Mononuclear cell (primary cell): ENCODE data around the gene C22orf23. TPM values are rescaled to one million over a fixed set of nuclear protein-coding genes. Genes with fewer than 3 reads are reported as not detected.
"Not testable (repeated sequence)": the region's sequence is repeated elsewhere in the genome, so short reads cannot be mapped to it uniquely, and the experiment has no call there.

Experiments used
- H3K27me3 ChIP-seq: 2 replicates; pipeline ENCODE4 v1.6.0; 2011; ENCODE audit warnings: low read length, control low read depth; ENCODE audit not compliant: insufficient read depth
- H3K4me1 ChIP-seq: 2 replicates; pipeline ENCODE4 v1.5.1; 2011; ENCODE audit warnings: mild to moderate bottlenecking, low read length, control low read depth; ENCODE audit not compliant: insufficient read depth
- H3K4me3 ChIP-seq: 2 replicates; pipeline ENCODE4 v1.5.1; 2011; ENCODE audit warnings: mild to moderate bottlenecking, low read length, moderate library complexity
- H3K9me3 ChIP-seq: 2 replicates; pipeline ENCODE4 v1.5.1; 2011; ENCODE audit warnings: low read depth, mild to moderate bottlenecking, control low read depth, low read length
- total RNA-seq: library from RNA; depleted of rRNA; stranded (reverse); fragments of >200 nt; gene quantifications from one replicate; pipeline ENCODE4 v1.2.3, GENCODE V29; 2012

The C22orf23 gene
- total RNA-seq, 1 donor = not detected

- not testable (repeated sequence) for H3K4me3 ChIP-seq, H3K4me1 ChIP-seq, H3K27me3 ChIP-seq, H3K9me3 ChIP-seq
Observed at GRCh38 chr22:37947142-37947795, 6.1 kb downstream of the C22orf23 start.

- not testable (repeated sequence) for H3K27me3 ChIP-seq, H3K9me3 ChIP-seq, H3K4me3 ChIP-seq, H3K4me1 ChIP-seq
Observed at GRCh38 chr22:37944423-37944822, 9.0 kb downstream of the C22orf23 start.

GRCh38 chr22:37943825-37944198, 9.6 kb downstream of the C22orf23 start:
- Histone ChIP-seq H3K27me3 (no peaks in the 10 kb centered on the region), H3K4me3 (no peak overlapping the region), H3K4me1 (no peaks in the 10 kb centered on the region), H3K9me3 (no peaks in the 10 kb centered on the region)

- Histone ChIP-seq H3K4me1 (no peaks in the 10 kb centered on the region), H3K4me3 (no peak overlapping the region), H3K27me3 (no peaks in the 10 kb centered on the region), H3K9me3 (no peaks in the 10 kb centered on the region)
Observed at GRCh38 chr22:37943136-37943824, 10.1 kb downstream of the C22orf23 start.

- H3K4me1 ChIP-seq = no peaks in the 10 kb centered on the region
- no peaks in the 10 kb centered on the region for H3K9me3 ChIP-seq
- H3K27me3 ChIP-seq = no peaks in the 10 kb centered on the region
- H3K4me3 ChIP-seq = no peak overlapping the region
Observed at GRCh38 chr22:37942133-37942532, 11.3 kb downstream of the C22orf23 start.

GRCh38 chr22:37940698-37941376, 12.6 kb downstream of the C22orf23 start:
- Histone ChIP-seq H3K9me3 (no peaks in the 10 kb centered on the region), H3K4me3 (no peak overlapping the region), H3K4me1 (no peaks in the 10 kb centered on the region), H3K27me3 (no peaks in the 10 kb centered on the region)

- H3K4me3 ChIP-seq = no peak overlapping the region
- peaks cover 9% of the 10 kb centered on the region for H3K4me1 ChIP-seq
- H3K27me3 ChIP-seq = no peaks in the 10 kb centered on the region
- H3K9me3 ChIP-seq = no peaks in the 10 kb centered on the region
Observed at GRCh38 chr22:37933711-37934376, 19.6 kb downstream of the C22orf23 start.

- peaks cover 9% of the 10 kb centered on the region for H3K4me1 ChIP-seq
- H3K27me3 ChIP-seq = no peaks in the 10 kb centered on the region
- H3K9me3 ChIP-seq = no peaks in the 10 kb centered on the region
- no peak overlapping the region for H3K4me3 ChIP-seq
Observed at GRCh38 chr22:37932821-37933578, 20.4 kb downstream of the C22orf23 start.

- Histone ChIP-seq H3K4me3 (no peak overlapping the region), H3K4me1 (peaks cover 9% of the 10 kb centered on the region), H3K27me3 (no peaks in the 10 kb centered on the region), H3K9me3 (no peaks in the 10 kb centered on the region)
Observed at GRCh38 chr22:37932401-37932800, 21.0 kb downstream of the C22orf23 start.

- no peaks in the 10 kb centered on the region for H3K9me3 ChIP-seq
- H3K4me3 ChIP-seq = no peak overlapping the region
- peaks cover 9% of the 10 kb centered on the region for H3K4me1 ChIP-seq
- no peaks in the 10 kb centered on the region for H3K27me3 ChIP-seq
Observed at GRCh38 chr22:37931893-37932389, 21.5 kb downstream of the C22orf23 start.

GRCh38 chr22:37930952-37931440, 22.4 kb downstream of the C22orf23 start:
- H3K4me3 ChIP-seq = no peak overlapping the region
- H3K9me3 ChIP-seq = no peaks in the 10 kb centered on the region
- H3K27me3 ChIP-seq = no peaks in the 10 kb centered on the region
- H3K4me1 ChIP-seq = peaks cover 9% of the 10 kb centered on the region

GRCh38 chr22:37930270-37930951, 23.0 kb downstream of the C22orf23 start:
- Histone ChIP-seq H3K4me1 (peaks cover 9% of the 10 kb centered on the region), H3K4me3 (no peak overlapping the region), H3K27me3 (no peaks in the 10 kb centered on the region), H3K9me3 (no peaks in the 10 kb centered on the region)

GRCh38 chr22:37929390-37929789, 24.0 kb downstream of the C22orf23 start:
- no peaks in the 10 kb centered on the region for H3K9me3 ChIP-seq
- no peaks in the 10 kb centered on the region for H3K27me3 ChIP-seq
- H3K4me1 ChIP-seq = peaks cover 9% of the 10 kb centered on the region
- H3K4me3 ChIP-seq = no peak overlapping the region

- Histone ChIP-seq H3K9me3 (no peaks in the 10 kb centered on the region), H3K27me3 (no peaks in the 10 kb centered on the region), H3K4me1 (no peaks in the 10 kb centered on the region), H3K4me3 (no peak overlapping the region)
Observed at GRCh38 chr22:37927637-37927936, 25.8 kb downstream of the C22orf23 start.
